CD4-positive, alpha-beta T cell (primary cell): ENCODE results near the gene TOP2B. TPM values are rescaled to one million over a fixed set of nuclear protein-coding genes. Genes with fewer than 3 reads are reported as not detected.

Experiments
- ATAC-seq: fragments of 200-7000 bp; cut with Tn5 transposase; one replicate; pipeline ENCODE4 v1.10.0; 2022; ENCODE audit warnings: mild to moderate bottlenecking; ENCODE audit not compliant: poor library complexity
- CTCF ChIA-PET: fragments of 350-600 bp; sonication (Branson Sonifier 250); formaldehyde crosslinking; loops from one replicate; lab custom pipeline; 2021; ENCODE audit warnings: antibody characterized with exemption, inconsistent platforms; lab: Charles Lee
- POLR2A ChIA-PET: fragments of 350-600 bp; sonication (Branson Sonifier 250); formaldehyde crosslinking; loops from one replicate; lab custom pipeline; 2021; ENCODE audit warnings: antibody characterized with exemption, inconsistent platforms; lab: Charles Lee
- DNase-seq, 14 experiments: peaks; one replicate each; pipeline ENCODE4 v3.0.0-alpha.2; 2013 to 2020; ENCODE audit warnings: mixed read lengths in 2 of 14
- H3K27ac ChIP-seq, 2 donors: one replicate each; pipeline versions ENCODE4 v1.5.1 to v1.7.0; 2013; ENCODE audit warnings: low read length in 2 of 2, low read depth in 1 of 2, mild to moderate bottlenecking in 1 of 2
- H3K27me3 ChIP-seq, 2 experiments: 1 replicate in 1 of 2; 2 replicates in 1 of 2; pipeline versions ENCODE4 v1.6.1 to v1.7.0; 2013; ENCODE audit warnings: low read length in 2 of 2, control low read depth in 1 of 2, mild to moderate bottlenecking in 1 of 2, moderate library complexity in 1 of 2; ENCODE audit not compliant: insufficient read depth in 2 of 2, control insufficient read depth in 1 of 2
- H3K36me3 ChIP-seq: one replicate; pipeline ENCODE4 v1.6.1; 2013; ENCODE audit warnings: low read length, control low read depth; ENCODE audit not compliant: insufficient read depth
- H3K4me1 ChIP-seq: one replicate; pipeline ENCODE4 v1.6.1; 2013; ENCODE audit warnings: low read length, control low read depth; ENCODE audit not compliant: insufficient read depth
- H3K4me3 ChIP-seq: one replicate; pipeline ENCODE4 v1.5.1; 2013; ENCODE audit warnings: mild to moderate bottlenecking, low read length, moderate library complexity
- H3K9me3 ChIP-seq, 2 experiments: 1 replicate in 1 of 2; 2 replicates in 1 of 2; pipeline versions ENCODE4 v1.6.1 to v1.7.0; 2013; ENCODE audit warnings: low read length in 2 of 2, mild to moderate bottlenecking in 2 of 2, control low read depth in 1 of 2, moderate library complexity in 1 of 2; ENCODE audit not compliant: control insufficient read depth in 1 of 2, insufficient read depth in 1 of 2
- H3K27ac Mint-ChIP-seq: one replicate; pipeline ENCODE4 v1.8.0; 2020; ENCODE audit warnings: mixed read lengths
- H3K27me3 Mint-ChIP-seq: one replicate; pipeline ENCODE4 v1.8.0; 2021; ENCODE audit warnings: mixed read lengths
- H3K36me3 Mint-ChIP-seq: one replicate; pipeline ENCODE4 v1.8.0; 2021; ENCODE audit warnings: low read depth, mixed read lengths
- H3K4me1 Mint-ChIP-seq: one replicate; pipeline ENCODE4 v1.8.0; 2021; ENCODE audit warnings: low read depth, mixed read lengths
- H3K4me3 Mint-ChIP-seq: one replicate; pipeline ENCODE4 v1.8.0; 2020; ENCODE audit warnings: mild to moderate bottlenecking, mixed read lengths
- H3K9me3 Mint-ChIP-seq: one replicate; pipeline ENCODE4 v1.8.0; 2020; ENCODE audit warnings: mixed read lengths
- intact Hi-C, 2 experiments: fragments of 100-400 bp; cut with DNase I in 1 of 2; cut with micrococcal nuclease in 1 of 2; formaldehyde crosslinking; loops; one replicate each; pipeline versions ENCODE4 v1.15.1 to v1.9.0; 2023 to 2025; cut with DNase I, micrococcal nuclease
- total RNA-seq, 174 experiments: library from RNA in 2 of 174; stranded (reverse) in 2 of 174; gene quantifications; one replicate each; pipeline ENCODE4 v1.2.3 and lab custom pipeline; 2021 to 2026
- TF ChIP-seq, protein P1 (sequence below): fragments of 200-600 bp; IDR thresholded peaks from one replicate; pipeline ENCODE4 v1.8.0; 2022; ENCODE audit warnings: antibody characterized with exemption, mild to moderate bottlenecking

Gene TOP2B
- total RNA-seq, 2 experiments from 2014 or later: 79.7 to 80.4 TPM

DNA sequence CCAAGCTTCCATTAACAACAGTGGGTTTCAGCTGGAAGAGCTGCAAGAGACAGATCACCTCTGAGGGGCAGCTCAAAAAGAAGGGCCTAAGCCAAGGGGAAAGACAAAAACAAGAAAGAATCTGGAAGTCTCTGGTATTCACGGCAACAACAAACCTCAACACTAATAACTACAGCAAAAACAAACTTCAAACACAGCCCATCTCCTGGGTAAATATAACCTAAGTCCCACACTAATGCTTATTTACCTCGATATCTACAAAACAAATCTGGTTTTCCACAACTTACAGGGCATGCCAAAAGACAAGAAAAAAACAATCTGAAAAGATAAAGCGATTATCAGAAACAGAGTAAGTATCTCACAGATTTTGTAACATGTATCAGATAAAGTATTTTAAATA is 29.7 kb downstream of the TOP2B start:
- Mint-ChIP-seq H3K27me3 (no peaks in the 10 kb centered on the region), H3K36me3 (peaks cover 92% of the 10 kb centered on the region), H3K27ac (peak overlapping the region; percentile 50), H3K9me3 (no peaks in the 10 kb centered on the region), H3K4me3 (no peak overlapping the region), H3K4me1 (peaks cover 9% of the 10 kb centered on the region)
- Histone ChIP-seq H3K9me3 (no peaks in the 10 kb centered on the region), H3K4me3 (no peak overlapping the region), H3K36me3 (peaks cover 66% of the 10 kb centered on the region), H3K4me1 (peaks cover 4% of the 10 kb centered on the region), H3K27ac (no peak overlapping the region), H3K27me3 (no peaks in the 10 kb centered on the region)
- TF ChIP-seq, protein P1, sequence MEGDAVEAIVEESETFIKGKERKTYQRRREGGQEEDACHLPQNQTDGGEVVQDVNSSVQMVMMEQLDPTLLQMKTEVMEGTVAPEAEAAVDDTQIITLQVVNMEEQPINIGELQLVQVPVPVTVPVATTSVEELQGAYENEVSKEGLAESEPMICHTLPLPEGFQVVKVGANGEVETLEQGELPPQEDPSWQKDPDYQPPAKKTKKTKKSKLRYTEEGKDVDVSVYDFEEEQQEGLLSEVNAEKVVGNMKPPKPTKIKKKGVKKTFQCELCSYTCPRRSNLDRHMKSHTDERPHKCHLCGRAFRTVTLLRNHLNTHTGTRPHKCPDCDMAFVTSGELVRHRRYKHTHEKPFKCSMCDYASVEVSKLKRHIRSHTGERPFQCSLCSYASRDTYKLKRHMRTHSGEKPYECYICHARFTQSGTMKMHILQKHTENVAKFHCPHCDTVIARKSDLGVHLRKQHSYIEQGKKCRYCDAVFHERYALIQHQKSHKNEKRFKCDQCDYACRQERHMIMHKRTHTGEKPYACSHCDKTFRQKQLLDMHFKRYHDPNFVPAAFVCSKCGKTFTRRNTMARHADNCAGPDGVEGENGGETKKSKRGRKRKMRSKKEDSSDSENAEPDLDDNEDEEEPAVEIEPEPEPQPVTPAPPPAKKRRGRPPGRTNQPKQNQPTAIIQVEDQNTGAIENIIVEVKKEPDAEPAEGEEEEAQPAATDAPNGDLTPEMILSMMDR: no peak
- CTCF ChIA-PET: interaction anchor here (1.9 kb wide), 1 partner anchor 8 kb away, joined by 6 read pairs; no protein-coding TSS in a partner anchor
- DNase-seq: no peak
- POLR2A ChIA-PET: interaction anchor here (0.6 kb wide), 1 partner anchor 148 kb away, joined by 3 read pairs; the partner anchor contains the start of gene NGLY1
- ATAC-seq: no peak
- intact Hi-C loops: no loop called here

DNA sequence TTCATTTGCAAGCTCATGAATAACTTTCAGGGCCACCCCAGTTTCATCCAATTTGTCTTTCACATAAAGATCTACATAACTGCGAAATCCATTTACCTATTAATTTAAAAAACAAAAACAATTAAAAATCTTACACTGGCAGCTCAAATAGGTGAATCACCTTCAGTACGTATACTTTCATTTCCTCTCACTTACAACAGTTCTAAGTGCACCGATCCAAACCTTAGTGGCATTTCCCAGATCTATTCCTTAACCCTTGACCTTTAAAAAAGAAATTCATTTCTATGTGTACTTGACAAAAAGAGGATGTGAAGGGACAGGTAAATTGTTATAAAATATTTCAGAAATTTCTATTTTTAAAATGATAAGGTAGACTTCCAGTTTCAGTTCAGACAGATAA is 30.8 kb downstream of the TOP2B start:
- Mint-ChIP-seq H3K4me1 (peaks cover 9% of the 10 kb centered on the region), H3K9me3 (no peaks in the 10 kb centered on the region), H3K27me3 (no peaks in the 10 kb centered on the region), H3K4me3 (no peak overlapping the region), H3K27ac (no peak overlapping the region), H3K36me3 (peaks cover 90% of the 10 kb centered on the region)
- TF ChIP-seq, protein P1: no peak
- CTCF ChIA-PET: interaction anchor here (1.3 kb wide), 1 partner anchor 14 kb away, joined by 3 read pairs; no protein-coding TSS in a partner anchor
- ATAC-seq (no peak), DNase-seq (no peak)
- POLR2A ChIA-PET: no interaction called here
- H3K4me3 ChIP-seq: no peak overlapping the region
- peaks cover 73% of the 10 kb centered on the region for H3K36me3 ChIP-seq
- H3K9me3 ChIP-seq: no peaks in the 10 kb centered on the region
- H3K27me3 ChIP-seq: no peaks in the 10 kb centered on the region
- H3K4me1 ChIP-seq: peaks cover 4% of the 10 kb centered on the region
- no peak overlapping the region for H3K27ac ChIP-seq
- intact Hi-C loops: no loop called here

DNA sequence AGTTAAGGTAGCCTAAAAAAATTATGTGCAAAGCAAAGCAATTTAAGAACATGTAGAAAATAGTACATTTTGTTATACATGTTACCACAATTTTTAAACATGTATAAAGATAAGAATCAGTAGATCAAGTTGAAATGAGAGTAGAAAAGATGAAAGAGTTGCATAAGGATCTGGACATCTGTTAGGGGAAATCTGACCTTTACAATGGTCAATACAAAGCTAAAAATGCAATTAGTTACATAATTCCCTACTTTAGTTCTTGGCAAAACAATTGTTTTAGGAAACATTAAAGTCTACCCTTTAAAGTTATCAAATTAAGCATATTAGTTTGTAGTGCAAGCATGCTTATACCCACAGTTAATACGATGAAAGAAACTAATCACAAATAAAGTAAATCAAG is 32.7 kb downstream of the TOP2B start:
- H3K36me3 Mint-ChIP-seq: peaks cover 88% of the 10 kb centered on the region
- H3K36me3 ChIP-seq: peaks cover 77% of the 10 kb centered on the region
- ATAC-seq: no peak
- no peaks in the 10 kb centered on the region for H3K27me3 ChIP-seq
- ChIA-PET POLR2A (no interaction called here), CTCF (no interaction called here)
- H3K4me1 ChIP-seq: peaks cover 4% of the 10 kb centered on the region
- no peaks in the 10 kb centered on the region for H3K9me3 ChIP-seq
- H3K4me3 ChIP-seq: no peak overlapping the region
- H3K4me3 Mint-ChIP-seq: no peak overlapping the region
- peak overlapping the region; percentile 53 for H3K27ac Mint-ChIP-seq
- H3K27ac ChIP-seq: no peak overlapping the region
- no peak for DNase-seq
- TF ChIP-seq, protein P1: no peak
- H3K4me1 Mint-ChIP-seq: peaks cover 9% of the 10 kb centered on the region
- intact Hi-C loops: no loop called here
- no peaks in the 10 kb centered on the region for H3K27me3 Mint-ChIP-seq
- no peaks in the 10 kb centered on the region for H3K9me3 Mint-ChIP-seq
